Left colon (tissue), 2 donors: ENCODE measurements around the gene MAP1B. TPM values are rescaled to one million over a fixed set of nuclear protein-coding genes. Genes with fewer than 3 reads are reported as not detected.

ENCODE experiments used
- ATAC-seq: fragments of 200-7000 bp; cut with Tn5 transposase; one replicate; pipeline ENCODE4 v1.9.1; 2020; ENCODE audit warnings: mild to moderate bottlenecking, moderate library complexity
- DNase-seq, 2 donors: peaks; one replicate each; pipeline ENCODE4 v3.0.0-alpha.2; 2020
- intact Hi-C, 2 donors: fragments of 100-400 bp; cut with DNase I in 1 of 2; cut with micrococcal nuclease in 1 of 2; formaldehyde crosslinking; loops; one replicate each; pipeline versions ENCODE4 v1.11.2 to v1.14.0; 2022; cut with DNase I, micrococcal nuclease
- total RNA-seq, 2 donors: library from RNA; stranded (reverse); fragmentation: NEBNext Ultra II Directional; extraction: Animal tissue kit (Norgen Biotek cat#: 25700); gene quantifications; one replicate each; pipeline ENCODE4 v1.2.1, GENCODE V29; 2021
- donor health status: DM: no; HTN: no; CAD: no.
- donor health status: DM: yes; HTN: yes; CAD: no.

The MAP1B gene
- total RNA-seq, 2 donors from 2014 or later: 6.4 to 17.1 TPM

DNA sequence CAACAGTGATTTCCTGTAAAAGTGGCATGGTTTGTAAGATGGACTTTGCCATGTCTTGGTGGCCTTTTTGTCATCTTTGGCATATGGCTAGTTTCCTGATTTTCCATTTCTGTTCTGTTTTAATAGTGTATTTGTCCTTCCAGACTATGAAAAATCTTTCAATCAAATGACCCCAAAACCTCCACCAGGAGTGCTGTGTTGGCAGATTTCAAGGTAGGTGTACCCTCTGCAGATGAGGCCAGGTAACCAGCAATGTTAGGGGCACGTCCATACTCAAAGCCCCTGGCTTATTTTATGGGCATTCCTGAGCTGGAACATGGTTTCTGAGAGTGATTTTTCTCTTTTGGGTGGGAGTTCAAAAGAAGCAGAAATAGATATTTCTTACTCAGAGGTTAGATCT lies 15.2 kb upstream of the MAP1B start:
- intact Hi-C loops: no loop called here
- no peak for DNase-seq
- no peak for ATAC-seq

DNA sequence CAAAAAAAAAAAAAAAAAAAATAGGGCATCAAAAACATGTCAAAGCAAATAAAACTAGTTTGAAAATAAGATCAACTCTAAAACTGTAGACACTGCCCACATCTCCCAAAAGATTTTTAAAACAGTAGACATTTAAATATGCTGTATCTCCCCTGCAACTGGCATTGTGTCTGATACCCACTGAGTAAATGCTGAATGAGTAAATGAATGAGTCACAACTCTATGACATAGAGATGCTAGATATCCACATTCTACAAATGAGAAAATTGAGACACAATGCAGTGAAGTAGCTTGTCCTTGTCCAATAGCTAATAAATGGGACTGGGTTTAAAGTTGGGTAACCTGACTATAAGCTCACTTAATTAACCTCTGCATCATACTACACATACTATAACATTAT lies 14.1 kb upstream of the MAP1B start:
- DNase-seq (no peak), ATAC-seq (no peak)
- intact Hi-C loops: no loop called here

DNA sequence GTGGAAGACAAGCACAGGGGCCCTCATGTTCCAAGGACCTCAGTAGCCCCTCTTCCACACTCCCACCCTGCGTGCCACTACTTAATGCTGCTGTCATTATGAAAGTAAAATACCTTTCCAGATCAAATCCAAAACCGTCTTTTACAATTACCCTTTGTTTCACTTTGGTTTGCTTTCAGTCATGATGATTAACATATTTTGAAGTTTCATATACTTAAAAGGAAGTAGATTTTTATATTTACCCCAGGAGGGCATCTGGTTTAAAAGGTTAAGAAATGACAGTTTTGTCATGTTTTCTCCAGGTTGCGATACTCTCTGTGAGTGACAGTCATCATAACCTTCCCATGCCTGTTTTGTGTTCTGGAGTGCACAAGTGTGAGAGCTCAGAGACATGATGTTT lies 13.5 kb upstream of the MAP1B start:
- ATAC-seq (no peak), DNase-seq (no peak)
- intact Hi-C loops: no loop called here

DNA sequence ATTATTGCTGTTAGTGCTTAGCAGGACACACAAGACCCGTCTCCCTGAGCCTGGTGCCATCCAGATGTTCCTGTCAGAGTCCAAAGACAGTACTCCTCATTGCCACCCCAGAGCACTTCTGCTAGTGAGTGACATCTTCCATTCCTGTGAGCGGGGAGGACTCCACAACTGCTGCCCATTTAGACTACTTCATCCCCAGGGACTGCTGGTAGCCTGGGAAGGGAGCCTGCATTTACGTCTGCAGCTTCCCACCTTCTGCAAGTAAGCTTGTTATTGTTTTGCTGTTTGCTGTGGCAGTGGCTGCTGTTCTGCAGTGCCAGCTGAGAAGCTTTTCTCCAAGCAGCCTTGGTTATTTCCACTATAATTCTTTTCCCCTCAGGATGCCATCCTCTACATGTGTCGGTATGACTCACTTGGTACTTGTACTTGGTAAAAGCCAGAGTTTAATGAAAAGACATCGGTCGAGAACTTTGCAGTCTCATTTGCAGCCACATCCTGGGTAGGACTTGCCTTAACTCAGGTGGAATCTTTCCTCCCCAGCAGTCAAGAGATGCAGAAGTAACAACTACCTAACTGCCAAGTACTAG lies 10.6 kb upstream of the MAP1B start:
- intact Hi-C loops: no loop called here
- ATAC-seq: no peak
- DNase-seq: no peak

DNA sequence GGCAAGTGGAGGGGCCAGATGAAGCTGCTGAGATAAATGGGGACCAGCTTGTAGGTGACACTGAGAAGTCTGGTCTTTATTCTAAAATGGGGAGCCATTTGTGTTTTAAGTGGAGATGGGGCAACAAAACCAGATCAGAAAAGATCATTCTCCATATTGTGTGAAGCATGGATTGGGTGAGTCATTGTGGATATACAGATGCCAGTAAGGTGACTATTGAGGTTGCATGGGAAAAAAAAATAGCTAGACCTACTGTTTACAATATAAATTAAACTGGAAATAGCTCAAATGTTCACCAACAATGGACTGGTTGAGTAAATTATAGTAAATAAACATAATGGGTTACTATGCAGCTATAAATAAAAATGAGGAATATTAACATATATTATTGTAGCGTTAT lies 5.4 kb upstream of the MAP1B start:
- intact Hi-C loops: no loop called here
- DNase-seq: no peak
- ATAC-seq: no peak

DNA sequence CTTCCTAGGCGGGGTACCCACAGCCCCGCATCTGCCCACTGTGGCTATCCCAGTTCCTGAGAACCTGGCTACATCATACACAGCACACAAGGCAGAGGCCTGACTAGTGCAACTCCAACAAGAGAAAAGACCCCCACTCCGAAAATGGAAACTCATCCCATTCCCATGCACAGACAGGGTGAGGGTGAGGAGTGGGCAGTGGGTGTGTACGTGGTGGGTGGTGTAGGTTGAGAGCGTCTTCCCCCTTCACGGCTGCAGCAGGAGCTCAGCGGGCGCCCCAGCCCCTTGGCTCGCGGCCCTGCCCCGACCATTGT lies 501 bp upstream of the MAP1B start:
- ATAC-seq: no peak
- DNase-seq: no peak
- intact Hi-C loops: no loop called here

DNA sequence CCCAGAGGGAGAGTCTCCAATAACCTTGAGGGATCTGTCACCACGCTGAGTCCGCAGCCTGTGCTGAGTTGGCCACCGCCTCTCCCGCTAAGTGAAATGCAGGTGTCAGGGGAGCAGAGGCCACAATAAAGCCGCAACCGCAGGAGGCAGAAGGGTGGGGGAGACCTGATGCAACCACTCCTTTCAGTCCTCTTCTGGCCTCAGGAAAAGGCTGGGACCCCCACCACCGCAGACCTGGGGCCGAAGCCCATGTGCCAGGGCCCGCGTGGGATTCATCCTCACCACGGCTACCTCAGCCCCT lies 576 bp downstream of the MAP1B start:
- intact Hi-C loops: no loop called here
- peak in 1 of 2 donors; percentile 3 for DNase-seq
- no peak for ATAC-seq

DNA sequence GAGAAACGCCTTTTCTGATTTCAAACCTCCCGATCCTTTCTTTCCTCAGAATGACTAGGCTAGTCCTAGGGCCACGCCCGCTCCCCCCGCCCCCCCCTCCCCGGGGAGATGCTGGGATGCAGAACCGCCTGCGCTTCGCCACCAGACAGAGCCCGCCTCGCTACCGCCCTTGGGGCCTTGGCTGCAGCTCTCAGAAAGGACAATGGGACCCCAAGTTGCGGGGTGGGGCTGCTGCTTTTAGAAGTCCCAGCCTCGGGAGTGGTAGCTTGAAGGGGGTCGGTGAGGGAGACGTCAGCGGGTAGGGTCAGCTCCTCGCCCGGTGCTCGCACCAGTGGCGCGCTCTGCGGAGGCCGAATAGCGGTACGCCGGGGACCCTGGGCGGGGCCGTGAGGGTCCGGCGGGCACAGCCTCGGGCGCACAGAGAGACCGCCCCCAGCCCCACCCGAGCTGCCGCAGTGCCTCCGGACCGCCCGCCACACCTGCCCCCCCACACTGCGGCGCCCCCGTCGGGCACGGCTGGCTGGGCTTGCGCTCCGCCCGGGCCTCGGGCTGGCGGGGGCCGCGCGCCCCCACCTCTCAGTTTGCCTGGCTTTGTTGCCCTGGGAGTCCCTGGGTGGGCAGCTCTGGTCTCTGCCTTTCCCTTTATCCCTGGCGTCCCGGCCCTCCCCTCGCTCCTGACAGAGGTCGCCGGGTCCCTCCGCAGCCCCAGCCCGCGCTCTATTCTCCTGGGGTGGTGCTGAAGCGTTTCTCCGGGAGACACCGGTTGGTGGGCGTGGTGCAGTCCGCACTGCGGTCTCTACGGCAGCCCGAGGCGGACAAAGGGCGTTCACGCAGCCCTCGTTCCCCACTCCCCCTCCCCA lies 1.2 kb downstream of the MAP1B start:
- DNase-seq (peak; percentile 36 to 38), ATAC-seq (peak; percentile 42)
- intact Hi-C loops: no loop called here

DNA sequence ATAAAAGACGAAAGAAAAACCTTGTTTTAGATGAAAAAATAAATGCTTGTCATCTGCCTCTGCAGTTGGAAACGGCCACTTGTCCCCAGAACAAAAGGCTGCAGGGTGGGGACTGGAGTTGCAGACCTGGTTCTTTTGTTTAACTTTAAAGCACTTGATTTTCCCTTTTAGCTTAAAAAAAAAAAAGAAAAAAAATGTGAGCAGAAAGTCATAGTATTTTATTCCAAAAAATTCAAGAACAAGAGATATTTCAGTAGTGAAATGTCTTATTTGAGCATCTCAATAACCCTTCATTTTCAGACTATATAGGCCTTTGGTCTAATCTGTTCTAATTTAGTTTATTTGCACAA lies 1.8 kb downstream of the MAP1B start:
- intact Hi-C loops: no loop called here
- DNase-seq (no peak), ATAC-seq (no peak)

DNA sequence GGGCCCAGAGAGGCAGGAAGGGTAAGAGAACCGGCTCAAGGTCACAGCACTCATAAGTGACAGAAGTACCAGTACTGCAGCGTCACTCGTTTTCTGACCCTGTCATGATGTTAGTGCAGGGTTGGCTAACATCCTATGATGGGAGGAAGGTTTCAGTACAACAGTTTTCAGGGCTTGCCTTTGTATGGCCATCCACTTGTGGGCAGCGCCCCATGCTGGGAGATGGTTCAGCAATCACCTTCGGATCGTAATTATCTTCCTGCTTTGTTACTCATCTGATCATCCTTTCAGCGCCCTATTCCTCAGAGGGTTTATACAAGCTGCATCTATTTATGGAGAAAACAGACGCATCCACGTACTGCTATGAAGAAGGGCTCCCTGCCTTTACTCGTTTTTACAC lies 2.4 kb downstream of the MAP1B start:
- ATAC-seq (no peak), DNase-seq (no peak)
- intact Hi-C loops: no loop called here

DNA sequence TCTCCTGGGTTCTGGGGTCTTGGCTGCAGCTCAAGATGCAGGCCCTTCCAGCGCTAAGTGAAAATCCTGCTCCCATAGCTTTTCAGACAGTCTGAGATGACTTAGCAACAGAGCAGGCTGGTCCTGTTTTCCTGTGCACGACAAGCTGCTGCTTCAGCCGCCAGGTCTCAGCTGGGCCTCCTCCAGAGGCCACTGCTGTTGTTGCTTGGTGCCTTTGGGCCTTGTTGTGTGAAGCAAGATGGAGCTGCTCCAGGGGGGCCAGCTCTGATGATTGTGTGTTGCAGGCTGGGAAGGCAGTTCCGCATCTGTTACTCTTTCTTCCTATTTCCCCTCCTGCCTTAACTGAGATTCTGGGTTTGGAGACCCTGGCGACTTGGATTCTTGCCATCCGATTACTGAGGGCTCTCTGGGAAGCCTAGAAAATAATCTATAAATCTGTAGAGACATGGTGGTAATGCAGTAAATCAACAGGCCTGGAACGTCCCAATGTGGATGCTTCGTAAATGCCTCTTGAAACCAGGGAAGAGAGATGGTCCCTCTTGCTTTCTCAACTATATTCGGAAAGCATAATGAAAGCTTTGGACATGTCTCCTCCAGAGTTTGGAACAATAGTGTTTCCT lies 3.2 kb downstream of the MAP1B start:
- DNase-seq (no peak), ATAC-seq (no peak)
- intact Hi-C loops: no loop called here

DNA sequence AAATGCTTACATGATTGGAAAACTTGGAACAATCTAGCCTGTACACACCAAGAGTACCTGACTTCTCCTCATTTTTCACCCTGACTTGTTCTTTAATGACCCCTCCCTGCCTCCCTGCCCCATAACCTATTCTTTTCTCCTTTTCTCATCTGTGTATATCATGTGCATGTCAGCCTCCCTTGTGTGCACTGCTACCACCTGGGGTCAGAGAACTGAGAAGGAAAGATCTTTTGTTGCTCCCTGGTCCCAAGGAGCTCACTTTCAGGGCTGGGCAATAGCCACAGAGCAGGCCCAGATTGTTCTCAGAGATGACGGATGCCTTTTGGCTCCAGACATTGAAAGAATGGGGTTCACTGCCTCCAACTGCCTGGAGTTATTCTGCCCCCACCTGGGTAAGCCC lies 5.1 kb downstream of the MAP1B start:
- intact Hi-C loops: no loop called here
- no peak for ATAC-seq
- DNase-seq: no peak

DNA sequence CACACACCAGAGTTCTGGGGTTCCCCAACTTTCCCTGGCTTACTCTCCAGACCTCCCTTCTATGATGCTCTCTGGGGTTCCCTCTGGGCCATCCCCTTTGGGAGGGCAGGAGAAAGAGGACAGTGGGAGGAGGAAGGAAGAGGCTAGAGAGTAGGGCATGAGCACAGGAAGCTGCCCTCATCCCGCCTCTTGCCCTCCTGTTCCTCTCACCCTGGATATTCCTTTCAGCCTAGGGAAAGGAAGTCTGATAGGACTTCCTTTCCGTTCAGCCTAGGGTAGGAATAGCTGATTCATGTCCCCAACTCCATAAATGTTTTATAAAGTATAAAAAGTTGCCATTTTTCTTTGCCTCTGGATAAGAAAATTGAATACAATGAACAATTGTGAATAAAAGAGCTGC lies 7.4 kb downstream of the MAP1B start:
- intact Hi-C loops: no loop called here
- ATAC-seq: no peak
- DNase-seq: no peak

DNA sequence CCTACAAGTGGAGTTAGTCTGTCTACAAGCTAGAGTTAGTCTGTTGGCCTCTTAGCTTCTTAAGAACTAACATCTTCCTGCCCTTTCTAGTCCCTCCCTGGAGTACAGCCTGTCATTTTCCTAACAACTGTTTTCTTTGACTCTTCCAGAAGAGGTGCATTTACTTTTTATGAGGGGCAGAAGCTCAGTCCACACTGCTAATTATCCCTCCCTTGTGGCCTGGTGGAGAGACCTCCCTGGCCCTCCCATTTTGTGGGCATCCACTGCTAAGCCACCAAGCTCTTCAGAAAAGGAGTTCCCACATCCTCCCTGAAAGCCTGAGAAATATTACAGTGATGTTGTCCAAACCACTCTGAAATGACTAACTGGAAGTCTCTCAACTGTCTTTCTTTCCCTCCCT lies 8.0 kb downstream of the MAP1B start:
- ATAC-seq: no peak
- intact Hi-C loops: no loop called here
- DNase-seq: no peak

DNA sequence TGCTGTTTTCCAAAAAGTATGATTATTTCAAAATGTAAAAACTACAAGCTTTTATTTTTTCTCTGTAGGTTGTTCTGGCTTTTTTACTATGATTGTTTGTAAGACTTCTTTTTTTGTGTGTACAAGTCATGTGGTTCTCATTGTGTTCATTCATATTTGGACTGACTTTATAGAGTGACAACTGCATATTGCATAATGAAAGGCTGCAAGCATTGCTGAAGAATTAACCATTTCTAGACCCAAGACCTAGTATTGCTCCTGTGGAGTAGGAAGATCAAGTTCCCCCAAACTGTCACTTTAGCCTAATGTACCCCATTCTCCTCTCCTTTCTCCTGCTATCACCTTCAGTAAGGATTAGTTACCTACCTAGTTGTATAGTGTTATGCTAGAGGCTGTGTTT lies 10.0 kb downstream of the MAP1B start:
- DNase-seq (no peak), ATAC-seq (no peak)
- intact Hi-C loops: no loop called here

DNA sequence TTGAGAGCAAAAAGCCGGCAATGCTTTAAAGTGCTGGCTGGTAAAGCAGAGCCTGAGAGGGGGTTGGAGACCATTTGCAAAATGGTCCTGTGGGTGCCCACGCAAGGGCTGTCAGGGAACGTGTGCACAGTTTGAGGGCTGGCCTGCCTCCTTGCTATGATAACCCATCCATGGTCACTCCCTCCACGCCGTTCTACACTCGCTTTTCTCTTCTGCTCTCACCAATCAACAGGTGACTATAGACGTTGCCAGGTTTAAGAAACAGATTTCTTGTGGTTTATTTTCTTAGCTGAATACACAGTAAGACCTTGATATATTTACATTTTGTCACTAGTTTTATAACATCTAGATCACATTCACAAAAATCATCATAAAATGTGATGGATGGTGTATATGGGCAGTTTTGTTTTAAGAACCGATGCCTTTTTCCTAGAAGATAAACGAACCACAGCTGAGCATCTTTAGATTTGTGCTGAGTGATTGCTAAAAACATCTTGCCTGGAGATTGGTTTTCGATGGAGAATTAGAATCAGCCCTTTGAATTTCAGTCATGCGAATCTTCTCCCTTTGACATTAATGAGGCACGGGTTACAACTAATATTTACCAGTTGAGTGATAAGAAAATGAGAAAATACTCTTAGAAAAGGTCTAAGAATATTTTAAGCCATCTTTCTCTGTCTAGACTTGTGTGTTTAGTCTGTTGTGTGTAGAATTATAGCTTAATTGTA lies 13.9 kb downstream of the MAP1B start:
- intact Hi-C loops: no loop called here
- ATAC-seq (no peak), DNase-seq (no peak)

DNA sequence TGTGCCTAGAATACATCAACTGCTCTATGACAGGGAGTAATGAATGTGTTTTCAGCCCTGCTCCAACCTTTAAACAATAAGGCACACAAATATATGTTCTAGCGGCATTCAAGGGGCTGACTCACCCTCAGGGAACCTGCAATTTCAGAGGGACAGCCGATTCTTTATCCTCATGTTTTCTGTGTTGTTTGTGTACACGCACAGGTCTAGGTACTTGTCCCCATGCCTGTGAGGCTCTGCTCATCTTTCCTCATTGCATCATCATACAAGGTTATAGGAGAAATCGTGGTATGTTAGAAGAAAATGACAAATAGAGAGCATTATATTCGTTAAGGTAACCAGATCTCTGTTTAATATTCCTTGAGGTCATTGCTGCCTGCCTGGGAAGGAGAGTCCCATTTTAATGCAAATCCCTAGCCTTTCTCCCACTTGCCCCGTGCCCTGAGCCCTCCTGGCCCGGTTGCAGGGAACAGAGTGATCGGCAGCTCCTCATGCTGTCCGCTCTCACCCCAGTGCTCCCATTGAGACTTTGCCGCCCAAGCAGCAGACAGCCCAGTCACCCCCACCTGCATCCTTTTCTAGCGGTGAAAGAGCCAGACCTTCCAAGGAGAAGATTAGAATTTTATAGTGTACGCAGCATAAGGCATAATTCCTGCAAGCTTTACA lies 14.6 kb downstream of the MAP1B start:
- DNase-seq (no peak), ATAC-seq (no peak)
- intact Hi-C loops: no loop called here

DNA sequence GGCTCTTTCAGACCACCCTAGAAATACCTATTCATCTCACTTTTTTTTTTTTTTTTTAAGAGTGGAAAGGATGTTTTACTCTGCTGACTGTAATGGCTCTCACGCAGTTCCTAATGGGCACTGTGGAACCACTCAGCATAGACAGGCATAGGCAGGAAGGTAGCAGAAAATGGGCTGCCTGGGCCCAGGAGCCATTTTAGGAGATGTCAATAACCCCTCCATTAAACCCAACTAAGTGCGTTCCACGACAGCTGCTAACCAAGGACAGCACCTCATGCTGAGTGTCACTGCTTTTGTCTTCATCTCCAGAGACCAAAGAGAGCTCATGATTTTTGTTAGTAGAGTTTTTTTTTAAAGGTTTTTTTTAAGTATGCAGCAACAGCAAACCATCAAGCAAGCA lies 15.3 kb downstream of the MAP1B start:
- intact Hi-C loops: no loop called here
- DNase-seq: no peak
- ATAC-seq: no peak

DNA sequence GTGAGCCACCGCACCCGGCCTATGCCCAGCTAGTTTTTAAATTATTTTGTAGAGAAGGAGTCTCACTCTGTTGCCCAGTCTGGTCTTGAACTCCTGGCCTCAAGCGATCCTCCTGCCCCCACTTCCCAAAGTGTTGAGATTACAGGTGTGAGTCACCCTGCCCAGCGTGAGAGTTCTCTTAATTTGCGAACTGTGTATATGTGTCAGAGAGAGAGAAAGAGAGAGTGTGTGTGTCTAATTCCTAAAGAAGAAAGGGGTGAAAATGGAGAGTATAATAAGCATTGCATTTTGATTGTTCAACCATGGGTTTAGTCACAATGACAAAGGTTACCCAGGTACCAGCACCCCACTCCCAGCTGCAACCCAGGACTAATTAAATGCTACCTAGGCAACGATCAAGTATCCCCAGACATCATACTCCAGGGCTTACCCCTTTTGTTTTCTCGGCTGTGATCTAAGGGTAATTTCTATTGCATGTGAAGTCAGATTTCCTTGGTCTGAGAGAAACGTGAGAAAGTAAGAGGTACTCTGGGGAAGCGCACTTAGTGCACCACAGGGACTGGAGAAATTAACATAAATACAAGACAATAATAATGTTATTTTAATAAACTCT lies 16.6 kb downstream of the MAP1B start:
- intact Hi-C loops: no loop called here
- no peak for DNase-seq
- ATAC-seq: no peak
